Activated naive CD8-positive, alpha-beta T cell treated with anti-CD3 and anti-CD28 coated beads, Interleukin-2, amount 10 ng/mL, durations not matched to agents 7 days and 5 days (primary cell): Measurements from ENCODE around the gene IFT74. TPM values are rescaled to one million over a fixed set of nuclear protein-coding genes. Genes with fewer than 3 reads are reported as not detected.

ENCODE experiments used
- ATAC-seq: fragments of 150-1000 bp; cut with Tn5 transposase; one replicate; pipeline ENCODE4 v1.10.0; 2021; ENCODE audit warnings: low read depth, moderate library complexity
- POLR2A ChIA-PET: fragments of 350-600 bp; sonication (Branson Sonifier 250); formaldehyde crosslinking; loops from one replicate; lab custom pipeline; 2021; ENCODE audit warnings: antibody characterized with exemption; lab: Charles Lee
- DNase-seq: peaks from one replicate; pipeline ENCODE4 v3.0.0; 2021
- H3K27ac Mint-ChIP-seq: one replicate; pipeline ENCODE4 v1.8.0; 2022; ENCODE audit warnings: mild to moderate bottlenecking, mixed read lengths
- H3K27me3 Mint-ChIP-seq: one replicate; pipeline ENCODE4 v1.8.0; 2022; ENCODE audit warnings: mild to moderate bottlenecking, moderate library complexity, mixed read lengths
- H3K36me3 Mint-ChIP-seq: one replicate; pipeline ENCODE4 v1.8.0; 2021; ENCODE audit warnings: mild to moderate bottlenecking, mixed read lengths
- H3K4me1 Mint-ChIP-seq: one replicate; pipeline ENCODE4 v1.8.0; 2021; ENCODE audit warnings: mixed read lengths
- H3K4me3 Mint-ChIP-seq: one replicate; pipeline ENCODE4 v1.8.0; 2022; ENCODE audit warnings: mild to moderate bottlenecking, moderate library complexity, mixed read lengths
- H3K9me3 Mint-ChIP-seq: one replicate; pipeline ENCODE4 v1.8.0; 2021; ENCODE audit warnings: mixed read lengths
- total RNA-seq, 2 experiments: library from RNA; stranded (reverse); gene quantifications; one replicate each; pipeline ENCODE4 v1.2.3, GENCODE V29; 2021

IFT74 gene
- total RNA-seq, 2 experiments from 2014 or later, result 9.2 to 10.1 TPM

DNA sequence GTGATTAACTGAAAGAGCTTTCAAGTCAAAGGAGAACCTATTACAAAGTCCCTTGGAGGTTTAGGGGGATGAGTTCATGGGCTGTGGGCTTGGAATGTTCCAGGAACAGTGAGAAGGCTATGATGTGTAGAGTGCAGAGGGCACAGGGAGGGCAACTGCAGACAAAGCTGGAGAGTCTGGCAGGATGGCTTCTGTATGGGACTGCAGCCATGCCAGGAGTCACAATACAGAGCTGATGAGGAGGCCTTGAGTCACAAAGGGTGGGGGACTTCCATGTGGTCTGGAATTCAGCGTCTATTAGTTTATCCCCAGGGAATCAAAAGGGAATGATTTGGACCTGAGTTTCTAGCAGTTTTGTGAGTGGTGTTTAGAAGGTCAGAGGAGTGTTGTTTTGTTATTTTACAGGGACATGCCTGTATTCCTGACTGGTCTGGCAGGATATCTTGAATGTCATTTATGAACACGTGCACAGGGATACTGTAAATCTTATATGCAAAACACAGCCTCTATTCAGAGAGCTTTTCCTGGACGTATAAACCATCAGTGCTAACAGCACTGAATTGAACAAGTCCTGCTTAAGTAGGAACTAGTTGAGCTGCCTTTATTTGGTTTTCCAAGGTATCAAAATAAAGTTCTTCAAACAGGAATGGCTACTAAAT lies 138.6 kb downstream of the IFT74 start:
- Mint-ChIP-seq H3K27me3 (peaks cover 5% of the 10 kb centered on the region), H3K27ac (no peak overlapping the region), H3K4me3 (no peak overlapping the region), H3K9me3 (peaks cover 4% of the 10 kb centered on the region), H3K4me1 (peaks cover 7% of the 10 kb centered on the region), H3K36me3 (no peaks in the 10 kb centered on the region)
- ATAC-seq, result no peak
- no peak for DNase-seq
- POLR2A ChIA-PET, result no interaction called here

DNA sequence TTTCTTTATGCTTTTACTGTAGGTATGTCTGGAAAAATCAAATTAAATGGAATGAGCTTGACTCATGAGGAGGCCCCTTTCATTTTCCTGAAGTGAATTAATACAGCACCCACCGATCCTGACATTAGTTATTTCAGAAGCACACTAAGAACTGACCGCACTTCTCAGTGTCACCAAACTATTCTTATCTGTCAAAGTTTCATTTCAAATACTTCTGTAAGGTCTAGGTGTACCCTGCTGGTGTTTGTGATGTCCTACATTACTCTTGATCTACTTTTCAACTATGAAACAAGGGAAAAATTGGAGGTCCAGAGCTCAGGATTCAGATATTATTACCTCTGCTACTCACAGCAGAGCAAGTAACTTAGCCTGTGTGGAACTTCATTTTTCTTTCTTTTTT lies 151.0 kb downstream of the IFT74 start:
- no peaks in the 10 kb centered on the region for H3K4me1 Mint-ChIP-seq
- H3K4me3 Mint-ChIP-seq, result no peak overlapping the region
- H3K27me3 Mint-ChIP-seq, result no peaks in the 10 kb centered on the region
- no peak overlapping the region for H3K27ac Mint-ChIP-seq
- no peaks in the 10 kb centered on the region for H3K9me3 Mint-ChIP-seq
- ATAC-seq (no peak), DNase-seq (no peak)
- no peaks in the 10 kb centered on the region for H3K36me3 Mint-ChIP-seq
- POLR2A ChIA-PET, result no interaction called here

GRCh38 chr9:27108981-27109541 lies 152.8 kb downstream of the IFT74 start, which contains the start of gene TEK:
Gene TEK (plus strand): TSS chr9:27109225. CDS start chr9:27109591, 366 bp downstream.
- DNase-seq, result no peak
- no peaks in the 10 kb centered on the region for H3K36me3 Mint-ChIP-seq
- no peak within 1 kb of the TSS for H3K4me3 Mint-ChIP-seq
- no peak for ATAC-seq
- H3K4me1 Mint-ChIP-seq, result no peaks in the 10 kb centered on the region
- no peak within 1 kb of the TSS for H3K27ac Mint-ChIP-seq
- no peaks in the 10 kb centered on the region for H3K9me3 Mint-ChIP-seq
- POLR2A ChIA-PET, result no interaction called here
- H3K27me3 Mint-ChIP-seq, result no peaks in the 10 kb centered on the region

DNA sequence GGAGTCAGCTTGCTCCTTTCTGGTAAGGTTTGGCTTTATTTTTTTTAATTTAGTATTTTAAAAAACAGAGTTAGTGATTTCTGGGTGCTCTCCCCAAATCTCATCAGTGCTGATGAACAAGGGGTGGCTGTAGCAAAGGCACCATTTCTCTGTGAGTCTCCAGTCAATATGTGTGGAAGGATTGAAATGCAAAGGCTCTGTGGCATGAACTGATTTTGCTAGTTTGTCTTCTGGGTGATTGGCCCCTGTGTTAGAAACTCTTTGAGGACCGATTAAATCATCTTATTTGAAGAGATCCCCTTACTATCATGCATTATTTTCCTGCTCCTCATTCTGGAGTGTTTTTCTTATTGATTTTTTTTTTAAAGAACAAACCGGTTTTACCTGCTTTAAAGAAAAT lies 153.4 kb downstream of the IFT74 start:
- no peaks in the 10 kb centered on the region for H3K36me3 Mint-ChIP-seq
- no peak for ATAC-seq
- no peaks in the 10 kb centered on the region for H3K4me1 Mint-ChIP-seq

DNA sequence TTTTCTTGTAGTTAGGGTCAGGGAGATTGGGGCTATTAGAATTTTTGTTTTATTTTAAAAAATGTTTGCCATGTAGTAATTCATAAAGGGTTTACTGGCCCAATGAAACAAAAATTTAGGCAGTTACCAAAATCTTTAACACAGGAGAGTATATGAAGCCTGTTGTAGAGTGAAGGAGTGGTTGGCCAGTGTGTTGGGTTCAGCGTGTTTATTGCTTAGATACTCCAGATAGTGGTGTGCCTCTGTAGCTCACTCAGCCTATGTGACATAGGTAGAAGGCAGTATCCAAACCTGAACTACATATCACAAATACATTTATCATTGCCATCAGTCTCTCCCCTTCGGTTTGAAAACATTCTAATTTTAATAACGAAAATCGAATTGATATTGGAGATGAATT lies 154.0 kb downstream of the IFT74 start:
- POLR2A ChIA-PET, result no interaction called here
- ATAC-seq, result no peak

More for the DNA sequence above, 153.4 kb downstream of the IFT74 start:
- no peak for DNase-seq
- H3K27me3 Mint-ChIP-seq, result no peaks in the 10 kb centered on the region
- POLR2A ChIA-PET, result no interaction called here
- no peaks in the 10 kb centered on the region for H3K9me3 Mint-ChIP-seq
- no peak overlapping the region for H3K27ac Mint-ChIP-seq
- H3K4me3 Mint-ChIP-seq, result no peak overlapping the region

DNA sequence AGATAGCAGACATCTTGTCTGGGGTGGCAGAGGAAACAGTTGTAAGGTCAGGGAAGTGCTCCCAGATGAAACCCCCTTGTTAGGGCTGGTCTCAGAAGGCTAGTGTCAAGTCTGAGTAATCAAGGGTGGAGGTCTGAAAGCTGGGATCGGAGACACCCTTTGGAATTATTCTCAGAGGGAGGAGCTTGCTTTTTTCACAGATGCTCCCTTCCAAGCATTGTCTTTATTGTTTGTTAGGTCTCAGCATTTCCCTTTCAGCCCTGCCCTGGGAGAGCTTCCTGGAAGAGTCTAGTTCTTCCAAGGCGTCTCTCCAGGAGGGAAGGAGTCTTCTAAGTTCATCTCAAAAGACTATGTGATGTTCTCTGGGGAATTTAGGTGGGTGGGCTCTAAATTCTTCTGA lies 156.0 kb downstream of the IFT74 start:
- no peak for DNase-seq
- POLR2A ChIA-PET, result no interaction called here
- Mint-ChIP-seq H3K4me1 (no peaks in the 10 kb centered on the region), H3K27me3 (no peaks in the 10 kb centered on the region), H3K9me3 (no peaks in the 10 kb centered on the region), H3K4me3 (no peak overlapping the region), H3K36me3 (no peaks in the 10 kb centered on the region), H3K27ac (no peak overlapping the region)
- no peak for ATAC-seq

More for the DNA sequence above, 154.0 kb downstream of the IFT74 start:
- Mint-ChIP-seq H3K4me1 (no peaks in the 10 kb centered on the region), H3K27me3 (no peaks in the 10 kb centered on the region), H3K27ac (no peak overlapping the region), H3K36me3 (no peaks in the 10 kb centered on the region), H3K4me3 (no peak overlapping the region), H3K9me3 (no peaks in the 10 kb centered on the region)
- no peak for DNase-seq

Other genes starting within 250 kb of the IFT74 start
- gene CAAP1, start 63.6 kb upstream of the IFT74 start, total RNA-seq, result 10 to 100 TPM; 17.7 to 18.6 TPM
- gene PLAA, start 9.2 kb upstream of the IFT74 start, total RNA-seq, result 10 to 100 TPM; 28.3 to 29.8 TPM
- not detected for gene LRRC19, start 49.3 kb downstream of the IFT74 start, total RNA-seq
- gene TEK, start 152.8 kb downstream of the IFT74 start, total RNA-seq, result not detected